CD14-positive monocyte (primary cell): ENCODE data around the gene MAP3K20. TPM values are rescaled to one million over a fixed set of nuclear protein-coding genes. Genes with fewer than 3 reads are reported as not detected.
A peak's percentile ranks its signal among the peaks of the same experiment; 100 is the strongest.

Source experiments
- DNase-seq, 3 donors: peaks; one replicate each; pipeline ENCODE4 v3.0.0-alpha.2; 2011 to 2022
- H2AFZ ChIP-seq: 2 replicates; pipeline ENCODE4 v1.6.0; 2012; ENCODE audit warnings: mild to moderate bottlenecking, low read depth, low read length, inconsistent platforms; ENCODE audit not compliant: insufficient read depth, poor library complexity, severe bottlenecking
- H3K27ac ChIP-seq, 2 donors: 1 replicate in 1 of 2; 2 replicates in 1 of 2; pipeline ENCODE4 v1.5.1; 2012 to 2013; ENCODE audit warnings: low read length in 2 of 2, control low read depth in 1 of 2, inconsistent platforms in 1 of 2, low read depth in 1 of 2, mild to moderate bottlenecking in 1 of 2
- H3K27me3 ChIP-seq, 2 donors: one replicate each; pipeline versions ENCODE4 v1.6.0 to v1.6.1; 2011 to 2013; ENCODE audit warnings: low read length in 2 of 2; ENCODE audit not compliant: control insufficient read depth in 2 of 2, insufficient read depth in 2 of 2
- H3K36me3 ChIP-seq, 2 donors: replicated peaks in 1 of 2; 1 replicate in 1 of 2; 2 replicates in 1 of 2; pipeline versions ENCODE4 v1.5.1 to v1.6.1; 2012 to 2013; ENCODE audit warnings: low read length in 2 of 2, control low read depth in 1 of 2, inconsistent platforms in 1 of 2, mild to moderate bottlenecking in 1 of 2; ENCODE audit not compliant: insufficient read depth in 2 of 2, control insufficient read depth in 1 of 2
- H3K4me1 ChIP-seq, 2 donors: 1 replicate in 1 of 2; 2 replicates in 1 of 2; pipeline versions ENCODE4 v1.5.1 to v1.6.1; 2012 to 2013; ENCODE audit warnings: low read length in 2 of 2, control low read depth in 1 of 2, inconsistent platforms in 1 of 2, mild to moderate bottlenecking in 1 of 2, moderate library complexity in 1 of 2; ENCODE audit not compliant: insufficient read depth in 2 of 2, control insufficient read depth in 1 of 2
- H3K4me2 ChIP-seq: replicated peaks from 2 replicates; pipeline ENCODE3; 2012; ENCODE audit warnings: low read length, moderate library complexity, mild to moderate bottlenecking; ENCODE audit not compliant: poor library complexity, severe bottlenecking; ENCODE audit errors: extremely low read depth
- H3K4me3 ChIP-seq, 3 experiments: fragments of 200-600 bp in 1 of 3; sonication (generic) in 1 of 3; replicated peaks in 1 of 3; 1 replicate in 2 of 3; 2 replicates in 1 of 3; pipeline ENCODE4 v1.5.1; 2011 to 2013; ENCODE audit warnings: low read length in 3 of 3, mild to moderate bottlenecking in 3 of 3, control low read depth in 2 of 3, low read depth in 2 of 3, inconsistent platforms in 1 of 3, moderate library complexity in 1 of 3
- H3K79me2 ChIP-seq: 2 replicates; pipeline ENCODE4 v1.6.0; 2012; ENCODE audit warnings: mild to moderate bottlenecking, control low read depth, inconsistent platforms, low read length, moderate library complexity; ENCODE audit not compliant: insufficient read depth
- H3K9ac ChIP-seq: 2 replicates; pipeline ENCODE4 v1.6.0; 2017; ENCODE audit warnings: low read length, mild to moderate bottlenecking; ENCODE audit not compliant: insufficient read depth, poor library complexity, severe bottlenecking
- H3K9me3 ChIP-seq, 2 donors: replicated peaks in 1 of 2; 1 replicate in 1 of 2; 2 replicates in 1 of 2; pipeline versions ENCODE4 v1.5.1 to v1.6.1; 2012 to 2013; ENCODE audit warnings: low read length in 2 of 2, control low read depth in 1 of 2; ENCODE audit not compliant: control insufficient read depth in 1 of 2, insufficient read depth in 1 of 2
- H4K20me1 ChIP-seq: 2 replicates; pipeline ENCODE4 v1.6.0; 2012; ENCODE audit warnings: mild to moderate bottlenecking, low read length, control low read depth, moderate library complexity; ENCODE audit not compliant: insufficient read depth
- H3K27ac Mint-ChIP-seq, 7 donors: one replicate each; pipeline ENCODE4 v1.8.0; 2020; ENCODE audit warnings: mild to moderate bottlenecking in 7 of 7, mixed read lengths in 7 of 7, moderate library complexity in 6 of 7, inconsistent platforms in 2 of 7
- H3K27me3 Mint-ChIP-seq, 3 donors: one replicate each; pipeline ENCODE4 v1.8.0; 2021 to 2022; ENCODE audit warnings: low read depth in 3 of 3, mild to moderate bottlenecking in 3 of 3, mixed read lengths in 3 of 3, moderate library complexity in 3 of 3, inconsistent platforms in 1 of 3
- H3K36me3 Mint-ChIP-seq, 2 donors: one replicate each; pipeline ENCODE4 v1.8.0; 2020; ENCODE audit warnings: mixed read lengths in 2 of 2, inconsistent platforms in 1 of 2, mild to moderate bottlenecking in 1 of 2
- H3K4me1 Mint-ChIP-seq: one replicate; pipeline ENCODE4 v1.8.0; 2020; ENCODE audit warnings: mild to moderate bottlenecking, mixed read lengths
- H3K4me3 Mint-ChIP-seq, 2 donors: one replicate each; pipeline ENCODE4 v1.8.0; 2020; ENCODE audit warnings: mild to moderate bottlenecking in 2 of 2, mixed read lengths in 2 of 2, moderate library complexity in 1 of 2
- H3K9me3 Mint-ChIP-seq, 7 donors: one replicate each; pipeline ENCODE4 v1.8.0; 2020 to 2022; ENCODE audit warnings: mixed read lengths in 7 of 7, mild to moderate bottlenecking in 6 of 7, moderate library complexity in 6 of 7, inconsistent platforms in 2 of 7
- CTCF ChIP-seq: fragments of 200-600 bp; IDR thresholded peaks from one replicate; pipeline ENCODE4 v1.8.0; 2022; ENCODE audit warnings: antibody characterized with exemption, mild to moderate bottlenecking
- WGBS: methylation state at CpG from one replicate; pipeline ENCODE4 v1.1.5; 2013; ENCODE audit warnings: missing lambda C conversion rate; ENCODE audit not compliant: insufficient coverage; 5-methylcytosine and 5-hydroxymethylcytosine counted together
- intact Hi-C, 2 donors: fragments of 100-400 bp; cut with micrococcal nuclease; formaldehyde crosslinking; loops; one replicate each; pipeline versions ENCODE4 v1.15.0 to v1.15.1; 2023
- polyA plus RNA-seq, 3 donors: library from polyadenylated mRNA; depleted of rRNA in 1 of 3; unstranded in 2 of 3; stranded (reverse) in 1 of 3; fragments of 300-500 nt in 2 of 3; fragments of >200 nt in 1 of 3; fragmentation: Illumina TruSeq in 2 of 3; gene quantifications; 1 replicate in 2 of 3; 2 replicates in 1 of 3; pipeline ENCODE4 v1.2.3, GENCODE V29; 2012 to 2021

The MAP3K20 gene
- polyA plus RNA-seq, 3 donors: 14.3 to 30.7 (median 21.6) TPM

- H3K4me3 Mint-ChIP-seq: no peak overlapping the region
- H3K36me3 Mint-ChIP-seq: peaks cover 0 to 4% of the 10 kb centered on the region in 2 donors
- no peak overlapping the region for H2AFZ ChIP-seq
- no peaks in the 10 kb centered on the region for H3K79me2 ChIP-seq
- no peak overlapping the region for H3K4me2 ChIP-seq
- H3K36me3 ChIP-seq: no peaks in the 10 kb centered on the region
- no peaks in the 10 kb centered on the region for H3K27me3 ChIP-seq
- no peak overlapping the region for H3K4me3 ChIP-seq
- peaks cover 14% of the 10 kb centered on the region for H3K4me1 Mint-ChIP-seq
- H3K9me3 Mint-ChIP-seq: no peaks in the 10 kb centered on the region
- no peak for DNase-seq
- H3K9me3 ChIP-seq: no peaks in the 10 kb centered on the region
- H3K4me1 ChIP-seq: peaks cover 15 to 16% of the 10 kb centered on the region in 2 donors
- no peaks in the 10 kb centered on the region for H4K20me1 ChIP-seq
- no peak for TF ChIP-seq CTCF
- H3K27ac ChIP-seq: no peak overlapping the region
- no peak overlapping the region for H3K9ac ChIP-seq
- intact Hi-C loops: loop anchor here in 1 of 2 donors (5.0 kb wide), 1 partner anchor 37 kb away; the partner anchor contains the start of gene MAP3K20
- peaks cover 0 to 2% (median 1%) of the 10 kb centered on the region in 3 donors for H3K27me3 Mint-ChIP-seq
- no peak overlapping the region for H3K27ac Mint-ChIP-seq
These were observed 34.9 kb upstream of the MAP3K20 start for GRCh38 chr2:173040729-173041128.

- intact Hi-C loops: loop anchor here in 1 of 2 donors (5.0 kb wide), 1 partner anchor 34 kb away; the partner anchor contains the start of gene MAP3K20
- H3K4me3 ChIP-seq: peak overlapping the region in 1 of 3 experiments; percentile 21
- Mint-ChIP-seq H3K36me3 (peaks cover 0 to 4% of the 10 kb centered on the region in 2 donors), H3K4me1 (peaks cover 26% of the 10 kb centered on the region), H3K27ac (peak overlapping the region; percentile 86 to 97 (median 93)), H3K9me3 (no peaks in the 10 kb centered on the region), H3K4me3 (peak overlapping the region; percentile 65 to 81), H3K27me3 (peaks cover 0 to 4% (median 2%) of the 10 kb centered on the region in 3 donors)
- H4K20me1 ChIP-seq: no peaks in the 10 kb centered on the region
- H3K79me2 ChIP-seq: no peaks in the 10 kb centered on the region
- 27% methylated on average over 8 of the region's 8 CpGs for WGBS
- H3K9ac ChIP-seq: peak overlapping the region; percentile 39
- H3K9me3 ChIP-seq: no peaks in the 10 kb centered on the region
- DNase-seq: peak; percentile 88 to 97 (median 89)
- H3K36me3 ChIP-seq: no peaks in the 10 kb centered on the region
- H3K27ac ChIP-seq: peak overlapping the region; percentile 55 to 81
- no peaks in the 10 kb centered on the region for H3K27me3 ChIP-seq
- peak overlapping the region; percentile 51 for H3K4me2 ChIP-seq
- TF ChIP-seq CTCF: no peak
- H3K4me1 ChIP-seq: peaks cover 21 to 22% of the 10 kb centered on the region in 2 donors
- peak overlapping the region; percentile 70 for H2AFZ ChIP-seq
These were observed 32.2 kb upstream of the MAP3K20 start for GRCh38 chr2:173043476-173043875.
